GM21381 (cell line): Measurements from ENCODE around the gene ZNF786.
A peak's percentile ranks its signal among the peaks of the same experiment; 100 is the strongest.
"Not testable (repeated sequence)": the region's sequence is repeated elsewhere in the genome, so short reads cannot be mapped to it uniquely, and the experiment has no call there.

Experiments
- ATAC-seq: cut with Tn5 transposase; IDR thresholded peaks from one replicate; pipeline ENCODE4 v1.9.1; 2021; ENCODE audit warnings: mild to moderate bottlenecking, moderate library complexity; ENCODE audit not compliant: unreplicated experiment

The ZNF786 gene, protein sequence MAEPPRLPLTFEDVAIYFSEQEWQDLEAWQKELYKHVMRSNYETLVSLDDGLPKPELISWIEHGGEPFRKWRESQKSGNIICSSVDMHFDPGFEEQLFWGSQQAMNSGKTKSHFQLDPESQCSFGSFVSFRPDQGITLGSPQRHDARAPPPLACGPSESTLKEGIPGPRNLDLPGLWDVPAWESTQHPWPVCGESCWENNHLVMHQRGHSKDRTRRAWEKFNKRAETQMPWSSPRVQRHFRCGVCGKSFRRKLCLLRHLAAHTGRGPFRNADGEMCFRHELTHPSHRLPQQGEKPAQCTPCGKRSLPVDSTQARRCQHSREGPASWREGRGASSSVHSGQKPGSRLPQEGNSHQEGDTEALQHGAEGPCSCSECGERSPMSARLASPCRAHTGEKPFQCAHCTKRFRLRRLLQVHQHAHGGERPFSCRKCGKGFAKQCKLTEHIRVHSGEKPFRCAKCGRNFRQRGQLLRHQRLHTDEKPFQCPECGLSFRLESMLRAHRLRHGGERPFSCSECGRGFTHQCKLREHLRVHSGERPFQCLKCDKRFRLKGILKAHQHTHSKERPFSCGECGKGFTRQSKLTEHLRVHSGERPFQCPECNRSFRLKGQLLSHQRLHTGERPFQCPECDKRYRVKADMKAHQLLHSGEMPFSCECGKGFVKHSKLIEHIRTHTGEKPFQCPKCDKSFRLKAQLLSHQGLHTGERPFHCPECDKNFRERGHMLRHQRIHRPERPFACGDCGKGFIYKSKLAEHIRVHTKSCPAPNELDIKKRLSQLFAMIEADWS

DNA sequence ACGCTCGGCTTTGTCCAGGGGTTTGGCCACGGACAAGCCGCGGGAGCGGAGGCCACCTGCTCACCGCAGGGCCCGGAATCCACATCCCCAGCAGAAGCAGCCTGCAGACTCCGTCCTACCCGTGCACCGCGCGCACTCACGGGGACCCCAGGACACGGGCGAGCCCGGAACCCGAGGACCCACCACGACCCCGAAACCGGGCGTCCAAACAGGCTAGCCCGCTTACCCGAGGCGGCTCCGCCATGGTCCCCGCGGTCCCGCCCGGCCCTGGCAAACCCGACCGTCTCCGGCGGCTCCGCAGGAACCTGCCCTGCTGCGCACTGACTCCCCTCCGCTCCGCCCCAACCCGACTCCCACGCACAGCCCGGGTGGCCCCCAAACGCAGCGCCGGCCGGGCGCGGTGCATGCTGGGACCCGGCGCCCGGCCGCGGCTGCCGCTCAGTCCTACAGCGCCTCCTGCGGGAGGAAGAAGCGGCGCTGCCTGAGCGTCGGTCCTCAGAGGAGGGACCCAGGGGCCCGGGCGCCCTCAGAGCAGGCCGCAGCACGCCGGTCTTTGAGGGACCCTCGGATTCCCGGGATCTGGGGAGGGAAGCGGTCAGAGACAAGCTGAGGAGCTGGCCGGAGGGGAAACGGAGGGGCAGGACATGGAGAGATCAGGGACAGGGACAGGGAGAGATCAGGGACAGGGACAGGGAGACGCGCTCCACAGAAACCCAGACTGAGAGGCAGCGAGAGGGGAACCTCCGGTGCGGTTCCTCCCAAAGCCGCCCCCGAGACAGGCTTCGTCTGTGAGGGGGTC is at the start of gene ZNF786:
Gene ZNF786 (minus strand): TSS at position 322 of the 799 bp plus-strand sequence. CDS start 78 bp downstream, at position 244.
- peak; percentile 74 for ATAC-seq

DNA sequence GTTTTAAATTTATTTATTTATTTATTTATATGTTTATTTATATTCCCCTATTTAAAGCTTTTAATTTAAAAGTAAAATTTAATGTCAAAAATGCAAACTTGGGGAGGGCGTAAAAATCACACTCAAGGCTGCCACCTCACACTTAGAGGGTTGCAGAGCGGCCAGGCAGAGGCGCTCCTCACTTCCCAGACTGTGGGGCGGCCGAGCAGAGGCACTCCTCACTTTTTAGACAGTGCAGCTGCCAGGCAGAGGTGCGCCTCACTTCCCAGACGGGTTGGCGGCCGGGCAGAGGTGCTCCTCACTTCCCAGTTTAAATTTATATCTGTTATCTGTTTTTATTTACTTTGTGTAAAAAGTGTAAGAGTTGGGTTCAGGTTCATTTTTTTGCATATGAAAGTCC is 45.6 kb upstream of the ZNF786 start:
- no peak for ATAC-seq

DNA sequence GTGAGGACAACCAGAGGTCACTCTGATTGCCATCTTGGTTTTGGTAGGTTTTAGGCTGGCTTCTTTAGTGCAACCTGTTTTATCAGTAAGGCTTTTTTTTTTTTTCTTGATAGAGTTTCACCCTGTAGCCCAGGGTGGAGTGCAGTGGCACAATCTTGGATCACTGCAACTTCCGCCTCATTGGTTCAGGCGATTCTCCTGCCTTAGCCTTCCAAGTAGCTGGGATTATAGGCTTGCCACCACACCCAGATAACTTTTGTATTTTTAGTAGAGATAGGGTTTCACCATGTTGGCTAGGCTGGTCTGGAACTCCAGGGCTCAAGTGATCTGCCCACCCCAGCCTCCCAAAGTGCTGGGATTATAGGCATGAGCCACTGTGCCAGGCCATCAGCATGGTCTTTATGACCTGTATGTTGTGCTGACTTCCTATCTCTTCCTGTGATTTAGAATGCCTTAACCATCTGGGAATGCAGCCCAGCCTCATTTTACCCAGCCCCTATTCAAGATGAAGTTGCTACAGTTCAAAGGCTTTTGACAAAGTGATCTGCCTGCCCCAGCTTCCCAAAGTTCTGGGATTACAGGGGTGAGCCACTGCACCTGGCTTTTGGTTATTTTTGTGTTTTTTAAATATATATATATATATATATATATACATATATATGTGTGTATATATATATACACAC is 42.7 kb upstream of the ZNF786 start:
- no peak for ATAC-seq

DNA sequence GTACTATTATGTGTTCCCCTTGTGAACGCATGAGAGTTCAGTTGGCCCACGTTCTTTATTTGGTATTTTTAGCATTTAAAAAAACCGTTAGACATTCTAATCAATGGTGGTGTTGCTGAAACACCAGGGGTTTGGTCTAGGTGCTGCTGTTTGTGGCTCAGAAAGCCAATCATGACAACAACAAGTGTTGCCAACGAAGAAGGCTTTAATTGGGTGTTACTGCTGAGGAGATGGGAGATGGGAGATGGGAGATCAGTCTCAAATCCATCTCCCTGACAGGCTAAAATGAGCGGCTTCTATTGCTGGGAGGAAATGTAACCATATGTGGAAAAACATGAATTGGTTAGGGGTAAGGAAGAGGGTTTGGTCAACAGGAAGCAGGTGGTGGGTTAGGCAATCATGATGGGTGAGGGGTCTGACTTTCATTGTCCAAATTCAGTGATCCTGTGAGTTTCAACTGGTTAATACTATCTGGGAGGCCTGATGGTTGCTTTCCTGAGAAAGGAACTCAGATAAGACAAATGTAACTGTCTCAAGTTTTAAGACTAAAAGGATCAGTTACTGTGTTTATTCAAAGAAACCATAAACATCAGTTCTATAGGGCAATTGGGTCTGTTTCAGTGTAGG is 40.2 kb upstream of the ZNF786 start:
- no peak for ATAC-seq

DNA sequence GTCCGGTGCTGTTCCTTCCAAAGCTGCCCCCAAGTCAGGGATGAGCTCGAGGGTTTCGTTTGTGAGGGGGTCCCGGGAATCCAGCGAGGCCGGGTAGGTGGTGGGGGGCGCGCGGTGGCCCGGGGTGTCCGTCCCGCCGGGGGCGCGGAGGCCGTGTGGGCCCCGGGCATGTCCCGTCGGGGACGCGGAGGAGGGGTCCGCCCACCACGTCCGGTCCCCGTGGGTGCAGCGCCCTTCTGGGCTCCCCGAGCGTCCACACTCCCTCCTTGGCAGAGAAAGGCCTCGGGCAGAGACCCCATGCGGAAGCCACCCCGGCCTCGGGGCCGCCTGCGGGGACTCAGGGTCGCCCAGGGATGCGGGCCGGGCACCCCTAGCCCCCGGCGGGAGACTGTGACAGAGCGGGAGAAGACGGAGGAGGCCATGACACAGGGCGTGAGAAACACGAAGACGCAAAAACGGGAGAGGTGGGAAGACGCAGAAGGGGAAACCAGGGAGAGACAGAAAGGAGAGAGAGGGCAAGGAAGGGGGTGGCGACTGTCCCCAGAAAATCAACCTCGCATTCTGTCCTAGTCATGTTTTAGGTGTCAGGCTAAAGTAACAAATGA is 36.2 kb upstream of the ZNF786 start:
- peak; percentile 40 for ATAC-seq

DNA sequence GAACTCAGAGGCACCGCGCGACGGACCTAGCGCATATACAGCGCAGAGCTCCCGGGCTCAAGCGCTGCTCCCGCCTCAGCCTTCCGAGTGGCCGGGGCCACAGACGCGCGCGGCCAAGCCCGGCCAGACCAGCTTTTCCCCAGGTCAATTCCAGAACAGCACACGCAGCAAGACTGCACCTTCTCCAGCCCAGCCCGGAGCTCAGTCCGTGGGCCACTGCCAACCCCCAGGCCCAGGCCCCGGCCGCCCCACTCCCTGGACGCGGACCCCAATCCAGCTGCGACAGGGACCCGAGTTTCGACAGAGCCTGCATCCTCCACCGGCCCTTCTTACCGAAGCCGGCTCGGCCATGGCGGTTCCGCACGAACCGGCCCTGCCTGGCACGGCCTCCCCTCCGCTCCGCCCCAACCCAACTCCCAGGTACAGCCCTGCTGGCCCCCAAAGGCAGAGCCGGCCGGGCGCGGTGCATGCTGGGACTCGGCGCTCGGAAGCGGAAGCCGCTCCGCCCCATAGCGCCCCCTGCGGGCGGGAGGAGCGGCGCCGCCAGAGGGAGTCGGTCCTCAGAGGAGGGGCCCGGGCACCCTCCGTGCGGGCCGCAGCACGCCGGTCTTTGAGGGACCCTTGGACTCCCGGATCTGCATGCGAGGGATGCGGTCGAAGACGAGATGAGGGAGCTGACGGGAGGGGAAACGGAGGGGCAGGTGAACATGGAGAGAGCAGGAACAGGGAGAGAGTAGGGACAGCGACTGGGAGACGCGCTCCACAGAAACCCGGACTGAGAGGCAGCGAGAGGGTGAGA is 35.5 kb upstream of the ZNF786 start, which contains the start of gene ZNF425:
Gene ZNF425 (minus strand): TSS at position 462 of the 799 bp plus-strand sequence. CDS start 111 bp downstream, at position 351.
- peak; percentile 87 for ATAC-seq

DNA sequence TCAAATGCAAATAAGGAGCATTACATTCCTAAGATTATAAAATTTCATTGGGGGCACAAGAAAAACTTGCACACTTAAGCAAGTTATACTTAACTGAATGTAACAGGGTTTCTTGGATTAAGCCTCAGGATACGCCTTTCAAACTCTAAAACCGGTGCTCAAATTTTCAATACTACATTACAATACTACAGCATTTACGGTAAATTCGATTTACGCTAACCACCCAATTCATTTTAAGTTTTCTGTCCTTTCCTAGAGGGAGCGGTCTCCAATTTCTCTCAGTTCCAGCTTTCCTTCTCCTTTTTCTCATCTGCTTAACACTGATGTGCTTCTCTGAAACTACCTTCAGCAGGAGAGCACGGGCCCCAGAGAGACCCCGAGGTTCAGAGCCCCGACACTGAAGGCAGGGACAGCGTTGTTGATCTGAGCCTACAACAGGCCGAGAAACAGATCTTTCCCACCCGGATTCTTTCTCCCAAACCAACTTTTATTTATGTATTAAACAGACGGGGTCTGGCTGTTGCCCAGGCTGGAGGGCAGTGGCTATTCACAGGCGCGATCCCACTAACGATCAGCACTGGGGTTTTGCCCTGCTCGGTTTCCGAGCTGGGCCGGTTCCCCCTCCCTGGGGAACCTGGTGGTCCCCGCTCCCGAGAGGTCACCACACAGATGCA is 34.8 kb upstream of the ZNF786 start:
- no peak for ATAC-seq

DNA sequence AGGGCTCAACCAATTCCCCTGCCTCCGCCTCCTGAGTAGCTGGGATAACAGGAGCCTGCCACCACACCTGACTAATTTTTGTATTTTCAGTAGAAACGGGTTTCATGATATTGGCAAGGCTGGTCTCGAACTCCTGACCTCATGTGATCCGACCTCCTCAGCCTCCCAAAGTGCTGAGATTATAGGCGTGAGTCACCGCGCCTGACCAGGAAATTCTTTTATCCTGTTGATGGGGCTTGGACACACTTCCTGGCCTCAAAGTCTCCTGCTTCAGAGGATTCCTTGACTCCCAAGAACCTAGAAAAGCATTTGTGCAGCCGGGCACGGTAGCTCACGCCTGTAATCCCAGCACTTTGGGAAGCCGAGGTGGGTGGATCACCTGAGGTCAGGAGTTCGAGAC is 19.5 kb upstream of the ZNF786 start:
- no peak for ATAC-seq

DNA sequence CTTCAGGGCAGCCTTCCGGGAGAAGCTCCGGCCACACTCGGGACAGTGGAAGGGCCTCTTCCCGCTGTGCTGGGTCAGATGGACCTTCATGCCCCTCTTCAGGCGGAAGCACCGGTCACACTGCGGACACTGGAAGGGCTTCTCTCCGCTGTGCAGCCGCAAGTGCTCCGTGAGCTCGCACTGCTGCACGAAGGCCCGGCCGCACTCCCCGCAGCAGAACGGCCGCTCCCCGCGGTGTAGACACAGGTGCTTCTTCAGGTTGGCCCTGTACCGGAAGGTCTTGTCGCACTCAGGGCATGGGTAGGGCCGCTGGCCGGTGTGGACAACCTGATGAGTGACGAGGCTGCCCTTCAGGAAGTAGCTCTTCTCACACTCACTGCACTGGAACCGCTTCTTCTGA is 14.2 kb upstream of the ZNF786 start:
- no peak for ATAC-seq

DNA sequence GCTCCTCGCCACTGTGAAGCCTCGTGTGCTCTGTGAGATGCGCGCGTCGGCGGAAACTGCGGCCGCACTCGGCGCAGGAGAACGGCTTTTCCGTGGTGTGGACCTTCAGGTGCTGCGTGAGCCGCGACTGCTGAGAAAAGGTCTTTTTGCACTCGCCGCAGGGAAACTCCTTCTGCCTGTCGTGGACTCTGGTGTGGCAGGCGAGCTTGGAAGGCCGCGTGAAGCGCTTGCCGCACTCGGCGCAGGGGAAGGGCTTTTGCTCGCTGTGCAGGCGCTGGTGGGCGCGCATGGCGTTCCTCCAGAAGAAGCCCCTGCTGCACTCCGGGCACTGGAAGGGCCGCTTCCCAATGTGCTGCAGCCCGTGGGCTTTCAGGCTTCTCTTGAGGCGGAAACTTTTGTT is 13.7 kb upstream of the ZNF786 start:
- ATAC-seq, result no peak

DNA sequence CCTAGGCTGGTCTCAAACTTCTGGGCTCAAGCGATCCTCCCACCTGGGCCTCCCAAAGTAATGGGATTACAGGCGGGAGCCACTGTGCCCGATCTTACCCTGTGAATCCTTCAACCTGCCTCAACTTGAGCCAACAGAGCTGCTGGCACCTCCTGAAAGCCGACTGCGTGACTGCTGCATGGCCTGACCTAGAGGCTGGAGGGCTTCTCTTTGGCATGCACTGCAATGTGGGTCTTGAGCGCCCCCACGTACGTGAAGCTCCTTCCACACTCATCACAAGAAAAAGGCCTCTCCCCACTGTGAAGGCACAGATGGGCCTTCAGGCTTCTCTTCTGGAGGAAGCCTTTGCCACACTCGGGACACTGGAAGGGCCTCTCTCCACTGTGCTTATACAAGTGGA is 12.9 kb upstream of the ZNF786 start:
- ATAC-seq, result no peak

DNA sequence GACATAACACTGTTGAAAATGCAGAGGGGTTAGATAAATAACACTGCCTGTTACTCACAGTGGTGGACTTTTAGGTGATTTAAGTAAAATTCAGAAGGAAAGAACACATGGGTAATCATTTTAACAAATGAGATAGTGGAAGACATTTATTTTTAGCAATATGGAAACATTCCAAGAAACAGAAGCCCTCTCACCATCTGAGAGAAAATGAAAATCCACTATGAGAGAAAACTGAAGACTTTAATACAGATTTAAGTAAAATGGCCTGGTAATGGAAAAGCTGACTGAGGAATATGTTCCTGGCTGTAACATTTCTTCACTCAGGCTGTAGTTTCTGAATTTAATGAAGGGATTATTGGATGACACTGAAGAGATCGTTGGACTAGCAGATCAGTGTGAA is 12.1 kb upstream of the ZNF786 start:
- ATAC-seq, result no peak

DNA sequence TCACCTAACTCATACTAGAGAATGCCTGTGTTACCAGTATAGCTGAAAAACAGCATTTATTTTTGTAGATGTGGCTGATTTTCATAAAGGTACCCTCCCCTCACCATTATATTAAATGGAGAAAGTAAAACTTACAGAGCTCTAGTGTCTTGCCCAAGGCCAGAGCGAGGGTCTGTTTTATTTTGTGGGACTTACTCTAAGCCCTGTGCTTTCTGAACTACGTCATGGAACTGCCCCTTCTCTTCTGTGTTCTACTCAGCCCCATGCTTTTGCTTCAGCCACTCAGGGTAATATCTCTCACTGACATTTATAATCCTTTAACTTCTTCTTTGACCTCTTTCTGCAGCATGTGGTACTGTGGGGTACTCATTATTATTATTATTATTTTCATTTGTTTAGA is 10.3 kb upstream of the ZNF786 start:
- ATAC-seq, result no peak

DNA sequence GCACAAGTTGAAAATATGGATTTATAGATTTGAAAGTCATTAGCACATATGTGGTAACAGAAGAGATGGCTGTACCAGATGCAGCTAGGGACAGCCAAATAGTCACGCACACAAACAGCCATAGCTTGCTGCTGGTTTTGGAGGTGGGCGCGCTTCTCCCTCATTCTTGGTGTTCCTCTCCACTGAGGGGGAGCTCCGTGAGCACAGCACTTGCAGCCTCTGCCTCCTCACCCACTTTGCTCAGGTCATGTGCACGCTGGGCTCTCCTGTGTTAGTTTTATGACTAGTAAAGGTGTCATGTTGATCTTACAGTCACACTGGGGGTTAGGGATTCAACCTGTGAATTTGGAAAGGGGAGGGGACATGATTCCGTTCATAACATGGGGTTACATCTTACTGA is 8.5 kb upstream of the ZNF786 start:
- ATAC-seq, result no peak

DNA sequence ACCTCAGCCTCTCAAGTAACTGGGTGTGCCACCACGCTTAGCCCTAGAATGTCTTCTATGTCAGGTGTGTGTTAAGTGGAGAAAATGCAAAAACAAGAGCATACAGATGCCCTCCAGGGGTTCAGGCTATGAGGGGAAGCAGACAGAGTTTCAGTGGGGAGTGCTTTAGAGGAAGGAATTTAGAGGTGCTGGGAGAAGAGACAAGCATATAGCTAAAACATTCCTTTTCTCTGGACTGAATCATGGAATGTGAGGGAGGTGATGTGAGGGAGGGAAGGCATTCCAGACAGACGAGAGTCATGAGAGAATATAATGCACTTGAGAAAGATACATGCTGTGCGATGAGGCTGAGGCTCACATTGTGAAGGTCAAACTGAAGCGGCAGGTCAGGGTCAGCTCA is 6.6 kb upstream of the ZNF786 start:
- ATAC-seq, result no peak

DNA sequence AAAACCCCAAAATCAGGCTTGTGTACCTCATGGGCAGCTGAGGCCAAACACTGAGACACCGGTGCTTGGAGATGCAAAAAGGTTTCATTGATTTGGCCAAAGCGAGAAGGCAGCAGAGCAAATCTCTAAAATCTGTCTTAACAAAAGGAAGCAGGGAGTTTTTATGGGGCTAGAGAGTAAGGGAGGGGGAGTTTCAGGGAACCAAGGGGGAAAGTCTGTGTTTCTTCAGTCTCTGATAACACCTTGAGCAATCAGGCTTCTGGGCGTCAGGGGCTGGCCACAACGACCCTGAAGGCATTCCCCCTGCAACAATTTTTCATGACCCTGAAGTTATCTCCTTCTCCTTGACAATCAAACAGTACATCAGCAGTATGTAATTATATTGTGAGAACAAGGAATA is 2.7 kb upstream of the ZNF786 start:
- no peak for ATAC-seq

DNA sequence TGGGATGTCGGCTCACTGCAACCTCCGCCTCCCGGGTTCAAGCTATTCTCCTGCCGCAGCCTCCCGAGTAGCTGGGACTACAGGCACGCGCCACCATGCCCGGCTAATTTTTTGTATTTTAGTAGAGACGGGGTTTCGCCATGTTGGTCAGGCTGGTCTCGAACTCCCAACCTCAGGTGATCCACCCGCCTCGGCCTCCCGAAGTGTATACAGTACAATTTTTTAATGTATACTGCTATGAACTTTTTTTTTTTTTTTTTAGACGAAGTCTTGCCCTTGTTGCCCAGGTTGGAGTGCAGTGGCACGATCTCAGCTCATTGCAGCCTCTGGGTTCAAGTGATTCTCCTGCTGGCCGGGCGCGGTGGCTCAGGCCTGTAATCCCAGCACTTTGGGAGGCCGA is 1.7 kb upstream of the ZNF786 start:
- not testable (repeated sequence) for ATAC-seq

DNA sequence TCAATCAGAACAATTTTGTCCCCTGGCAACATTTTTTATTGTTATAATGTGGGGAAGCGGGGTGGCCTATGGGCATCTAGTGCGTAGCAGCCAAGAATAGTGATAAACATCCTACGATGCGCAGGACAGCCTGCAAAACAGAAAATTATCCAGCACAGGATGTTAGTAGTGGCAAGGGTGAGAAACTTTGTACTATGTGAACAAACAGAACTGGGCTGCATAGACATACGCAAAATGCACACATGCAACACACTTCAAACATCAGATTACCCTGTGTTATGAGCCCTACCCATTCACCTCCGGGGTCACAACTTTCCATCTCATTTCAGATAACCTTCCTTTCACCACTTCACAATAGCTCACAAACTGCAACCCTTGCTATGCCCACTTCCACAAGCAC is 3.1 kb downstream of the ZNF786 start:
- ATAC-seq, result no peak
